ENCODE results near the gene TXNDC12. TPM values are rescaled to one million over a fixed set of nuclear protein-coding genes. Genes with fewer than 3 reads are reported as not detected.

The TXNDC12 gene
- polyA plus RNA-seq, 3 donors: 24.3 to 125 (median 121) TPM

DNA sequence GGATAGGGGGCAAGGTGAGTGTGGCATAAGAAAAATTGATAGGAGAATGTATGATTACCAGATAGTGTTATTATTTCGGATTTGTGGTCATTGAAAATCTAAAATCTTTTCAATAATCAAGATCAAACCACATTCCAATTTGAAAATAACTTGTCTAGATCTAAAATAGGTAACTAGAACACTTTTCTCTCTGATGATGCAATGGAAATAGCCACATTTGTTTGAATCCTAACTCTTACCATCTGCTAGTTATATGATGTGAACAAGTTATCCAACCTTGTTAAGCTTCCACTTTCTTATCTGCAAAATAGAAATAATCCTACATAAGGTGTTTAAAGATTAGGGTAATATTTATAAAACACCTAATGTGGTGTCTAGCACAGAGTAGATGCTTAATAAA is 4.9 kb upstream of the TXNDC12 start:
- H2AFZ ChIP-seq (ENCODE audit: insufficient read depth, low read depth, low read length, poor library complexity, severe bottlenecking): no peak overlapping the region
- H3K27me3 ChIP-seq (ENCODE audit: control insufficient read depth in 2 of 2, insufficient read depth in 2 of 2, low read length in 2 of 2): no peaks in the 10 kb centered on the region
- H3K4me2 ChIP-seq (replicated peaks; ENCODE audit: extremely low read depth, low read length, poor library complexity, severe bottlenecking): no peak overlapping the region
- no peaks in the 10 kb centered on the region for H3K9me3 ChIP-seq (replicated peaks in 1 of 2; ENCODE audit: control insufficient read depth in 1 of 2, insufficient read depth in 1 of 2, low read length in 2 of 2)
- intact Hi-C loops (cut with micrococcal nuclease): loop anchor here (10.0 kb wide), 2 partner anchors 345 to 635 kb away; partner anchors contain the start of genes COA7 (in 1 of the 2), ORC1 (in 1 of the 2) and PRPF38A (in 1 of the 2)
- Mint-ChIP-seq H3K27ac (no peak overlapping the region), H3K4me1 (peaks cover 26% of the 10 kb centered on the region), H3K9me3 (no peaks in the 10 kb centered on the region), H3K36me3 (peaks cover 37 to 49% of the 10 kb centered on the region in 2 donors), H3K27me3 (ENCODE audit: low read depth in 3 of 3) (no peaks in the 10 kb centered on the region), H3K4me3 (no peak overlapping the region)
- H3K4me1 ChIP-seq (ENCODE audit: control insufficient read depth in 1 of 2, insufficient read depth in 2 of 2, low read length in 2 of 2): peaks cover 20 to 32% of the 10 kb centered on the region in 2 donors
- H3K79me2 ChIP-seq (ENCODE audit: insufficient read depth, low read length): peaks cover 96% of the 10 kb centered on the region
- no peak overlapping the region for H3K4me3 ChIP-seq (replicated peaks in 1 of 3; ENCODE audit: low read depth in 2 of 3, low read length in 3 of 3)
- no peak overlapping the region for H3K27ac ChIP-seq (ENCODE audit: low read depth in 1 of 2, low read length in 2 of 2)
- no peak overlapping the region for H3K9ac ChIP-seq (ENCODE audit: insufficient read depth, low read length, poor library complexity, severe bottlenecking)
- DNase-seq: no peak
- WGBS (ENCODE audit: insufficient coverage): no CpG with 5 or more reads among the region's 1 CpG
- H3K36me3 ChIP-seq (replicated peaks in 1 of 2; ENCODE audit: control insufficient read depth in 1 of 2, insufficient read depth in 2 of 2, low read length in 2 of 2): peaks cover 39 to 49% of the 10 kb centered on the region in 2 donors
- TF ChIP-seq CTCF (IDR thresholded peaks at IDR 0.05): no peak
- peaks cover 80% of the 10 kb centered on the region for H4K20me1 ChIP-seq (ENCODE audit: insufficient read depth, low read length)

DNA sequence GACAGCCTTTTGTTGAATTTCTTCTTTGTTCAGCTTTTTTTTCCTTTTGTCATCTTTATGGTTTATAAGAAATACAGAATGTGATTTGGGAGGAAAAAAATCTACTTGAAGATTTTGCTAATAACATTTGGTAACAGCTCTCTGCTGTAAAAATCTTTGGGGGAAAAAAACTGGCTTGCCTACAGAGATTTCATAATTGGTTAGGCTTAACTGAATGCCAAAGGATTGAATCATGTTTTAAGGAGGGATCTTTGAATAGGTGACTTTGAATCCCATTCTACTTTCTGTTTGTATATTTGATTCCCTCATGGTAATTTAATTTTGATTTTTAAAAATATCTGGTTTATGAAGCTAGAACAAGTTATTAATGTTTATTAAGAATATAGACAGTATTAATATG is 4.3 kb upstream of the TXNDC12 start:
- H3K27me3 Mint-ChIP-seq (ENCODE audit: low read depth in 3 of 3): no peaks in the 10 kb centered on the region
- H3K4me2 ChIP-seq (replicated peaks; ENCODE audit: extremely low read depth, low read length, poor library complexity, severe bottlenecking): no peak overlapping the region
- H3K27ac Mint-ChIP-seq: no peak overlapping the region
- no peaks in the 10 kb centered on the region for H3K9me3 ChIP-seq (replicated peaks in 1 of 2; ENCODE audit: control insufficient read depth in 1 of 2, insufficient read depth in 1 of 2, low read length in 2 of 2)
- H3K4me1 Mint-ChIP-seq: peaks cover 31% of the 10 kb centered on the region
- H3K4me3 Mint-ChIP-seq: no peak overlapping the region
- intact Hi-C loops (cut with micrococcal nuclease): loop anchor here (10.0 kb wide), 2 partner anchors 345 to 635 kb away; partner anchors contain the start of genes COA7 (in 1 of the 2), ORC1 (in 1 of the 2) and PRPF38A (in 1 of the 2)
- H3K36me3 ChIP-seq (replicated peaks in 1 of 2; ENCODE audit: control insufficient read depth in 1 of 2, insufficient read depth in 2 of 2, low read length in 2 of 2): peaks cover 33 to 43% of the 10 kb centered on the region in 2 donors
- peaks cover 25 to 38% of the 10 kb centered on the region in 2 donors for H3K4me1 ChIP-seq (ENCODE audit: control insufficient read depth in 1 of 2, insufficient read depth in 2 of 2, low read length in 2 of 2)
- H4K20me1 ChIP-seq (ENCODE audit: insufficient read depth, low read length): peaks cover 76% of the 10 kb centered on the region
- no peak overlapping the region for H2AFZ ChIP-seq (ENCODE audit: insufficient read depth, low read depth, low read length, poor library complexity, severe bottlenecking)
- H3K9ac ChIP-seq (ENCODE audit: insufficient read depth, low read length, poor library complexity, severe bottlenecking): no peak overlapping the region
- peaks cover 96% of the 10 kb centered on the region for H3K79me2 ChIP-seq (ENCODE audit: insufficient read depth, low read length)
- no peak overlapping the region for H3K27ac ChIP-seq (ENCODE audit: low read depth in 1 of 2, low read length in 2 of 2)
- H3K9me3 Mint-ChIP-seq: no peaks in the 10 kb centered on the region
- DNase-seq: no peak
- H3K4me3 ChIP-seq (replicated peaks in 1 of 3; ENCODE audit: low read depth in 2 of 3, low read length in 3 of 3): no peak overlapping the region
- no peaks in the 10 kb centered on the region for H3K27me3 ChIP-seq (ENCODE audit: control insufficient read depth in 2 of 2, insufficient read depth in 2 of 2, low read length in 2 of 2)
- peaks cover 33 to 44% of the 10 kb centered on the region in 2 donors for H3K36me3 Mint-ChIP-seq
- TF ChIP-seq CTCF (IDR thresholded peaks at IDR 0.05): no peak
